WTC11 (cell line): ENCODE results near the gene OR8S1. TPM values are rescaled to one million over a fixed set of nuclear protein-coding genes. Genes with fewer than 3 reads are reported as not detected.

Experiments used
- ATAC-seq: fragments of 200-7000 bp; cut with Tn5 transposase; 2 replicates; pipeline ENCODE4 v1.10.0; 2021; ENCODE audit warnings: mild to moderate bottlenecking, moderate library complexity
- CTCF ChIA-PET: fragments of 300-600 bp; sonication (Branson Sonifier 250); formaldehyde crosslinking; loops from one replicate; lab custom pipeline; 2021; ENCODE audit warnings: antibody characterized with exemption; lab: Charles Lee
- POLR2A ChIA-PET: fragments of 350-600 bp; sonication (Branson Sonifier 250); formaldehyde crosslinking; loops from one replicate; lab custom pipeline; 2021; ENCODE audit warnings: antibody characterized with exemption; lab: Charles Lee
- DNase-seq: peaks from one replicate; pipeline ENCODE4 v3.0.0; 2021; ENCODE audit warnings: low spot score
- H3K27ac Mint-ChIP-seq: 2 replicates; pipeline ENCODE4 v1.8.0; 2021; ENCODE audit warnings: mixed read lengths
- H3K27me3 Mint-ChIP-seq: 2 replicates; pipeline ENCODE4 v1.8.0; 2021; ENCODE audit warnings: low read depth, mild to moderate bottlenecking, moderate library complexity, mixed read lengths
- H3K36me3 Mint-ChIP-seq: 2 replicates; pipeline ENCODE4 v1.8.0; 2021; ENCODE audit warnings: mixed read lengths
- H3K4me1 Mint-ChIP-seq: 2 replicates; pipeline ENCODE4 v1.8.0; 2022; ENCODE audit warnings: mixed read lengths
- H3K4me3 Mint-ChIP-seq: 2 replicates; pipeline ENCODE4 v1.8.0; 2021; ENCODE audit warnings: mild to moderate bottlenecking, moderate library complexity, mixed read lengths
- H3K9me3 Mint-ChIP-seq: 2 replicates; pipeline ENCODE4 v1.8.0; 2021; ENCODE audit warnings: mixed read lengths
- ATF2 ChIP-seq: sonication (generic); formaldehyde crosslinking; IDR thresholded peaks from 2 replicates; pipeline ENCODE4 v1.8.1; 2022; ENCODE audit warnings: low read depth, missing genetic modification reagents, borderline replicate concordance
- E2F1 ChIP-seq: sonication (generic); formaldehyde crosslinking; IDR thresholded peaks from 2 replicates; pipeline ENCODE4 v1.8.0; 2022; ENCODE audit warnings: mild to moderate bottlenecking, missing genetic modification reagents
- ERG ChIP-seq: fragments of 250-450 bp; sonication (Bioruptor Pico); IDR thresholded peaks from 2 replicates; pipeline ENCODE4 v1.8.0; 2021; ENCODE audit warnings: mild to moderate bottlenecking
- ETV6 ChIP-seq: sonication (generic); formaldehyde crosslinking; IDR thresholded peaks from 2 replicates; pipeline ENCODE4 v1.8.1; 2022; ENCODE audit warnings: mild to moderate bottlenecking, missing genetic modification reagents
- OVOL2 ChIP-seq: fragments of 250-450 bp; sonication (Bioruptor Pico); IDR thresholded peaks from 2 replicates; pipeline ENCODE4 v1.9.0; 2021; ENCODE audit warnings: mild to moderate bottlenecking, borderline replicate concordance
- PRDM15 ChIP-seq: sonication (generic); formaldehyde crosslinking; IDR thresholded peaks from 2 replicates; pipeline ENCODE4 v1.8.0; 2022; ENCODE audit warnings: missing genetic modification reagents
- SMAD3 ChIP-seq: sonication (generic); formaldehyde crosslinking; IDR thresholded peaks from 2 replicates; pipeline ENCODE4 v1.8.0; 2022; ENCODE audit warnings: missing genetic modification reagents, mild to moderate bottlenecking, borderline replicate concordance
- TP53 ChIP-seq: sonication (generic); formaldehyde crosslinking; IDR thresholded peaks from 2 replicates; pipeline ENCODE4 v1.8.1; 2023; ENCODE audit warnings: mild to moderate bottlenecking, missing genetic modification reagents
- USF1 ChIP-seq: sonication (generic); formaldehyde crosslinking; IDR thresholded peaks from 2 replicates; pipeline ENCODE4 v1.8.0; 2022; ENCODE audit warnings: mild to moderate bottlenecking, missing genetic modification reagents
- USF2 ChIP-seq: sonication (generic); formaldehyde crosslinking; IDR thresholded peaks from 2 replicates; pipeline ENCODE4 v1.8.1; 2023; ENCODE audit warnings: mild to moderate bottlenecking, missing genetic modification reagents, moderate library complexity
- ZNF232 ChIP-seq: sonication (generic); formaldehyde crosslinking; IDR thresholded peaks from 2 replicates; pipeline ENCODE4 v1.8.0; 2022; ENCODE audit warnings: mild to moderate bottlenecking, missing genetic modification reagents
- ZNF263 ChIP-seq: sonication (generic); formaldehyde crosslinking; IDR thresholded peaks from 2 replicates; pipeline ENCODE4 v1.8.1; 2022; ENCODE audit warnings: low read depth, mild to moderate bottlenecking, moderate library complexity, missing genetic modification reagents
- ZNF317 ChIP-seq: sonication (generic); formaldehyde crosslinking; IDR thresholded peaks from 2 replicates; pipeline ENCODE4 v1.8.1; 2023; ENCODE audit warnings: low read depth, mild to moderate bottlenecking, moderate library complexity, missing genetic modification reagents, borderline replicate concordance
- ZNF425 ChIP-seq: fragments of 250-450 bp; sonication (Bioruptor Pico); conservative IDR thresholded peaks from 2 replicates; pipeline ENCODE4 v1.9.0; 2021; ENCODE audit warnings: mild to moderate bottlenecking
- total RNA-seq: library from RNA; stranded (reverse); gene quantifications from 3 replicates; pipeline ENCODE4 v1.2.3, GENCODE V29; 2021

OR8S1 gene
- total RNA-seq, 1 experiment from 2014 or later, result not detected

GRCh38 chr12:48510111-48510510 is 15.3 kb upstream of the OR8S1 start:
- TF ChIP-seq TP53 (CRISPR knock-in tag) (no peak), E2F1 (CRISPR knock-in tag) (no peak), USF1 (CRISPR knock-in tag) (no peak), ETV6 (CRISPR knock-in tag) (no peak)
- ATAC-seq, result no peak
- CTCF ChIA-PET, result no interaction called here
- POLR2A ChIA-PET, result no interaction called here
- no peaks in the 10 kb centered on the region for H3K4me1 Mint-ChIP-seq
- peaks cover 17% of the 10 kb centered on the region for H3K36me3 Mint-ChIP-seq
- peaks cover 83% of the 10 kb centered on the region for H3K9me3 Mint-ChIP-seq
- peaks cover 9% of the 10 kb centered on the region for H3K27me3 Mint-ChIP-seq
- no peak overlapping the region for H3K4me3 Mint-ChIP-seq
- no peak for DNase-seq
- H3K27ac Mint-ChIP-seq, result no peak overlapping the region

- H3K27ac Mint-ChIP-seq, result no peak overlapping the region
These were observed 12.6 kb upstream of the OR8S1 start for GRCh38 chr12:48512855-48513254.

More at GRCh38 chr12:48512855-48513254, 12.6 kb upstream of the OR8S1 start:
- ChIA-PET POLR2A (no interaction called here), CTCF (no interaction called here)
- DNase-seq (no peak), ATAC-seq (no peak)
- Mint-ChIP-seq H3K9me3 (peaks cover 64% of the 10 kb centered on the region), H3K36me3 (peaks cover 17% of the 10 kb centered on the region), H3K27me3 (peaks cover 9% of the 10 kb centered on the region), H3K4me3 (no peak overlapping the region), H3K4me1 (no peaks in the 10 kb centered on the region)
- no peak for TF ChIP-seq USF2 (CRISPR knock-in tag)
- no peak for TF ChIP-seq SMAD3
- no peak for TF ChIP-seq ZNF425 (CRISPR knock-in tag)
- TF ChIP-seq ERG, result no peak
- TF ChIP-seq ATF2 (CRISPR knock-in tag), result no peak
- no peak for TF ChIP-seq ZNF263 (CRISPR knock-in tag)
- no peak for TF ChIP-seq ZNF317 (CRISPR knock-in tag)
- TF ChIP-seq ZNF232 (CRISPR knock-in tag), result no peak
- no peak for TF ChIP-seq PRDM15 (CRISPR knock-in tag)
- TF ChIP-seq OVOL2, result no peak
